GM19351 (cell line): ENCODE results near the gene FBXL2.
"Not testable (repeated sequence)": the region's sequence is repeated elsewhere in the genome, so short reads cannot be mapped to it uniquely, and the experiment has no call there.

Source experiments
- ATAC-seq: cut with Tn5 transposase; IDR thresholded peaks from one replicate; pipeline ENCODE4 v1.9.1; 2021; ENCODE audit warnings: mild to moderate bottlenecking, moderate library complexity; ENCODE audit not compliant: unreplicated experiment

FBXL2 gene

DNA sequence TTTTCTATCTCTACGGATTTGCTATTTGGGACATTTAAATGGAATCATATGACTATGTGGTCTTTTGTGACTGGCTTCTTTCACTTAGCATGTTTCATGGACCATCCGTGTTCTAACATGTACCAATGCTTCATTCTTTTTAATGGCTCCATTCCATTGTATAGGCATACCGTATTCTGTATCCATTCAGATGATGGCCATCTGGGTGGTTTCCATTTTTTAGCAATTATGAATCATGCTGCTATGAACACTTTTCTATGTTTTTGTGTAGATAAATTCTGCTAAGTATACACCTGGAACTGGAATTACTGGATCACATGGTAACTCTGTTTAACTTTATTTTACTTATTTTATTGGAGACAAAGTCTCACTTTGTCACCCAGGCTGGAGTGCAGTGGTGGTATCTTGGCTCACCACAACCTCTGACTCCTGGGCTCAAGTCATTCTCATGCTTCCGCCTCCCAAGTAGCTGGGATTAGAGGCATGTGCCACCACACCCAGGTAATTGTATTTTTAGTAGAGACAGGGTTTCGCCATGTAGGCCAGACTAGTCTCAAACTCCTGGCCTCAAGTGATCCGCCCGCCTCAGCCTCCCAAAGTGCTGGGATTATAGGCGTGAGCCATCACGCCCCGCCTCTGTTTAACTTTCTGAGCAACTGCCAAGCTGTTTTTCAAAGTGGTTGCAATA is 149.5 kb downstream of the FBXL2 start:
- ATAC-seq, result no peak

GRCh38 chr3:33428734-33429133 is 151.5 kb downstream of the FBXL2 start:
- no peak for ATAC-seq

- not testable (repeated sequence) for ATAC-seq
Observed at GRCh38 chr3:33429306-33429705, 152.1 kb downstream of the FBXL2 start.

DNA sequence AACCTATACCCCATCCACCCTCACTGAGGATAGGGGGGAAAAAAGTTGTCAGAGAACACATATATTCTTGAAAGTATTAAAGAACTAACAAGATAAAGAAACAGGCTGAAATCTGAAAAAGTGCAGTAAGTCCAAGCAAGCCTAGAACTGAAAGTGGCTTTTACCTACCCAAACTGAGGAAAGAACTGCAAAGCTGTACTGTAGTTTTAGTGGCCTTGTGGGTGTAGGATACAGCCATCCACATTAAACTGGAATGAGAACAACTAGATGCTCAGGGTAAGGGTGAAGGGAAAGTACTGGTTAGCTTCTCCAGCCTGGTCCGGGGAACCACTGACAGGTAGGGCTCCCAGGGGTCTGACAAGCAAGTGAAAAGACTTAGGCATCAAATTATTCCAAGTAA is 152.8 kb downstream of the FBXL2 start:
- no peak for ATAC-seq

DNA sequence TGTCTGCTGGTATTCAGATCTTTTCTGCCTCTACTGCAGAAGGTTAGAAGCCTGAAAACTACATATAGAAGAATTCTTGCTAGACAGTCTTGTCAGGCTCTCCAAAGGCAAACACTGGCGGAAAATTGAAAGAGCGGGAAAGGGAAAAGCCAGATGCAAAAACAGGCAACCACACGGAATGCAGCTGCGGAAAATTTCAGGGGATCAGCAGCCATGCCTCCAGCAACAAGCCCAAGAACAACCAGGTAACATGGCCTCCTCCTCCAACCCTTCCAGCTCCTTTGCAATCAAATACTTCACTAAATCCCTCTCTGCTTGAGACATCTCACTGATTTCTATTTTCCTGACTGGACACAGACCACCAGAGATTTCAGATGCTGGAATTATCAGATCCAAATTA is 153.3 kb downstream of the FBXL2 start:
- no peak for ATAC-seq

DNA sequence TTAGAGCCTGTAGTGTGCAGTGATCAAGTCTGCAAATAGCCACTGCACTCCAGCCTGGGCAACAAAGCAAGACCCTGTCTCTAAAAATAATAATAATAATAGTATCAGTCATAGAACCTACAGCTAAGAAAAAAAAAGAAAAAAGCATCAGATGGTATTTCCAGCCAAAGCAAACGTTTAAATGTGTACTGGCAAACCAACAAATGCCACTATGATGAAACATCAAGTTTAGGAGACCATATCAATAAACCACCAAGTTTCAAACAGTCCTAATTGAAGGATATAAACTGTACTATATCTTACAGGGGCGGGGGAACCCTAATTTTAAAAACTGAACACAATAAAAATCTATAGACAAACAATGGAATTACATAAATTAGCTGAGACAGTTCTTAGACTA is 156.6 kb downstream of the FBXL2 start:
- ATAC-seq, result no peak
